NCI-H1436 treated with DMSO at 0.1 percent for 48 hours (cell line): ENCODE results near the gene RCL1.

ENCODE experiments used
- DNase-seq: peaks from one replicate; lab custom pipeline; 2025; lab: John Stamatoyannopoulos, UW

RCL1 gene

DNA sequence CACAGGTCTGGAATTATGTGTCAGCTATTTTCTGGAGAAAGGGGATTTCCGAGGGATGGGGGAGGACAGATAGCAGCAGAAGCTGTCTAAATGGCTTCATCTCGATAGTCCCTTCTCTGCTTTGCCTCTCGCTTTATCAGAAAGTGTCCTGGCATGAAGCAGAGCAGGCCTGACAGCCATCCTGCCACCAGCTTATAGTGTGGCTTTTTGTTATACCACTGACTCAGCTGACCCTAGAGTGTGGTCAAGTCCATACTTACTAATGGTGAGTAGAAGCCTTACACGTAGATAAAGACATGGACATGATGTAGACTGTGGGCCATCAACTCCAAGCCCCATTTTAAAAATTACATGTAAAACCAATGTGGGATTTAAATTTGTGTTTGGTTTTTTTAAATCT, 50.0 kb downstream of the RCL1 start:
- DNase-seq = no peak

DNA sequence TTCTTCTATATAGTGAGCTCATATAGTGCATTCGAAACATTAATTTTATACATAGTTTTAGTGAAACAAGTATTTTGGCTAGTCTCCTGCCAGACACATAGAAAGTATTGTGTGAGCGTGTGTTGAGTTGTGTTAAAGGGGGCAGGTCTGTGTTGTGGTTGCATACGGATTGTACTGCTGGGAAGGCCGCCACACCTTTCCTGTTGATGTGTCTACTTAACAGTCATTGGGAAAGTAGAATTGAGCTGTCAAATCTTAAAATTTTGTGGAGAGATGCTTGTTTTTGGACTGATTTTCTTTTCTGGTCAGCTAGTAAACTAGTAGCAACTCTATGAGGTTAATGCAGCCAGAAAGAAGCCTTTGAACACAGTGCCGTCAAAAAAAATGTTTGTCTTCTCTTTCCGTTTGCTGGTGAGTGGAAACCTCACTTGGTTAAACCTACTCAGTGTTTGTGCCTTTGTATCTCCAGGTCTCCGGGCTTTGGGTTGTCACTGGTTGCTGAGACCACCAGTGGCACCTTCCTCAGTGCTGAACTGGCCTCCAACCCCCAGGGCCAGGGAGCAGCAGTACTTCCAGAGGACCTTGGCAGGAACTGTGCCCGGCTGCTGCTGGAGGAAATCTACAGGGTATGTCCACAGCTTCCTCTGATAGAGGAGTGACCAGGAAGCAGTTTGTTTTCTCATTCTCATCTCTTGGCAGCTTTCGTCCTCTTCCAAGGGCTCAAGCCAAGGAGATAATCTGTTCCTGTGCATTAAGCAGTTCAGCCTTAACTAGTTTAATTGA, 51.5 kb downstream of the RCL1 start:
- no peak for DNase-seq

DNA sequence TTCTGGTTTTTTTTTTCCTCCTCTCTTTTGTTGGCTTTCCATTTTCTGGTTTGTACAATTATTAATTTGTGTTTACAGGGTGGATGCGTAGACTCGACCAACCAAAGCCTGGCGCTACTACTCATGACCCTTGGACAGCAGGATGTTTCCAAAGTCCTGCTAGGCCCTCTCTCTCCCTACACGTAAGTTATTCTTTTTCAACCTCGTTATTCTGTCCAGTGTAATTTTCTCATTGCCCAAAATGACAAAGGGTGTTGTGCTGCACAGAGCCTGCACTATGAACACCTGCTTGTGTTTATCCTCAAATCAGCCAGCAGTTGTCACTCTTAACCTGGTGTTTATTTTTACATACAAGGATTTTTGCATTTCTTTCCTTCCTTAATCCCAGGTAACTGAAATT, 56.6 kb downstream of the RCL1 start:
- DNase-seq = no peak

DNA sequence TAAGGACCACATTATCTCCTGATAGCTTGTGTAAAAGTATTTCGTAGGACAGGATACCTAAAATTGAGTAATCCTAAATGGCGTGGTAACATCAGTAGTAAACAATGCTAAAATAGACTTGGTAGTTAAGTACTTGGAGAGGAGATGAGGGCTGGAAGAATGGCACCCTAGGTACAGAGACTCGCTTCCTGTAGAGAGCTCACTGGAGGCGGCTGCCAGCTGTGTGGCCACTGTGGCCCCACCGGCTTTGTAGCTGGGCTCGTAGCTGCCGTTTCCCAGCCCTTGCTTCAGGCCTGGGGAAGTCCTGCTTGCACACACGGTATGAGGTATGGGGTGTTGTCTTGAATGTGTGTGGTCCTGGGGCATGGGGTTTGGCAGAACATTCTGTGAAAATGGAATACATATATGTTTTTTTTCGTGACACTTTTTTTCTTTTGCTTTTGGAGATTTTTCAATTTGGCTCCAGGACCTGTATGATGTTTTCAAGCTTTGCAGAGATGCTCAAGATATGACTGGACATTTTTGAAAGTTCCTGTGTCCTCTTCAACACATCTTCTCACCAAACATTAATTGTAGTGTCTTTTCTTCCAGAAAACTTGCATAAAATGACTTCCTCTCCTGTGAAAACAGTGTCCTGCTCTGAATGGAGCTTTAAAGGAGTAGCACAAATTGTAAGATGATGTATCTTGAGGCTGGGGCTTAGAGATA, 58.0 kb downstream of the RCL1 start:
- DNase-seq = no peak

DNA sequence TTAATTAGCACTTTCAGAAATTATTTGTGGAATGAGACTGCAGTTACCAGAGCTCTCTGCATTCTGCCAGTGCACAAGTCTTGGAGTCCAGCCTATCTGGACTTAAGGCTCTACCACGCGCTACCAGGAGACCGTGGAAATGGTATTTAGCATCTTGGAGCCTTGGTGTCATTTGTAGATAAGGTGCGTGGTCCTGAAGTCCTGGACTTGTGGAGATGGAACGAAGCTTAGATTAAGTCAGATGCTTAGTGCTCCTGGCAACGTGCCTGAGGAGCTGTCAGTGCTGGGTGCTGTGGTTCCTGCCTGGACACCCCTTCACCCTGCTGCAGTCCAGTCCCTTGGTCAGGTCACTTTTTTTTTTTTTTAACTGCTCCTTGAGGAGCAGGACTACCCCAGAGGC, 59.7 kb downstream of the RCL1 start:
- DNase-seq = no peak

DNA sequence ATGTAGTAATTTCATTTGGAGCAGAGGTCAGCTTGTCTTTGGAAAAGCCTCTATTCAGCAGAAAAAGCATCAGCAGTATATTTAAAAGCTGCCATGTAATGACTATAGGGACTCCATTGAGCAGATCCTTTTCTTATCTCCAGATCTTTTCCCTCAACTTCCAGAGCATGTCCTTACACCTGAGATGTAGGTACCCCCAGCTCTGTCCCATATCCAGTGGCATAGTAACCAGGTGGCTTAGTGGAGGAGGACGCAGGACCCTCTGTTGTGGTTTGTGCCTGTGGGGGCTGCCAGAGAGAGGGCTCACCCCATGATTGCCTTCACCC, 61.5 kb downstream of the RCL1 start:
- DNase-seq = no peak

DNA sequence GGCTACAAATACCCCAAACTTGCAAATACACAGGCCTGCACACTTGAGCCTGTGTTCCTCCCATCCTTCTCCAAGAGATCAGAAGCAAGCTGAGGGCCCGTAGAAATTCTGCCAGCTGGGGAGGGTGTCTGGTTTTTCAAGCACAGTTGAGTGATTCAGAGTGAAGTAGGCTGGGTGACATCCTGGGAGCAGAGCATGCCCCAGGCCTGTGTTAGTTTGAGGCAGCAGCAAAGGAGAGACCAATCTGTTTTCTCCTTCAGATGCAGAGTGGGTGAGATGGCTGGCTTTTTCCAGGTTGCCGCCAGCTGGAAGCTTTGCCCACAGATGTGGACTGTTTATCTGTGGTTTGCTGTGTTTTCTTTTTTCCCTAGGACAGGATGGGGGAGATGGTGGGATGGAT, 63.1 kb downstream of the RCL1 start:
- no peak for DNase-seq

DNA sequence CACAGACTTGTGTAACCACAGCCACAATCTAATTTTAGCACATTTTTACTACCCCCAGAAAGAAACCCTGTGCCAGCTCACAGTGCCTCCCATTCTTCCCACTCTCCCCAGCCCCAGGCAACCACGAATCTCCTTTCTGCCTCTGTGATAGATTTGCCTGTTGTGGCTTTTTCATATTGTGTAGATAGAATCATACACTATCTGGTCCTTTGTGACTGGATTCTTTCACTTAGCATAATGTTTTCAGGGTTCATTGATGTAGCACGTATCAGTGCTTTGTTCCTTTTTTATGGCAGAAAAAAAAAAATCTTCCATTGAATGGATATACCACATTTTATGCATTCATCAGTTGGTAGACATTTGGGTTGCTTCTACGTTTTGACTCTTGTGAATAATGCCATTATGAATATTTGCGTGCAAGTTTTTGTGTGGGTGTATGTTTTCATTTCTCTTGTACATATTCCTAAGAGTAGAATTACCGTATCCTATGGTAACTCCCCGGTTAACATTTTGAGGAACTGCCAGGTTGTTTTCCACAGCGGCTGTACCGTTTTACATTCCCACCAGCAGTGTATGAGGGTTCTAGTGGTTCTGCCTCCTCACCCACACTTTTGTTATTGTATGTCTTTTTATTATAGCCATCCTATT, 64.5 kb downstream of the RCL1 start:
- no peak for DNase-seq

DNA sequence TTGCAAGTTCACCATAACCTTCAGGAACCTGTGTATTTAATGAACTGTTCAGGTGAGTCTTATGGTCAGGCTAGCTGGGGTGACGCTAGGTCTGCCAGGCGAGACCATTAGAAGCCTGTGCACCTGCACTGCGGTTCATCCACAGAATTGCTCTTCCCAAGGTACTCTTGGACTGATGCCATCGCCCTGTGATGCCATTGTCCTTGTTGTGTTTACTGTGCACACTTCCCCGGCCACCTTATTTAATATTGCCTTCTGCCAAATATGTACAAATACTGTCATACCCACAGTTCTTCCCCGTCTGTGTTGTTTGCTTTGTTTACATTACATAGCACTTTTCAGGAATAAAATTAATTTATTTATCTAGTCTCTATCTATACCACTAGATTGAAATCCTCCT, 66.3 kb downstream of the RCL1 start:
- DNase-seq = no peak

DNA sequence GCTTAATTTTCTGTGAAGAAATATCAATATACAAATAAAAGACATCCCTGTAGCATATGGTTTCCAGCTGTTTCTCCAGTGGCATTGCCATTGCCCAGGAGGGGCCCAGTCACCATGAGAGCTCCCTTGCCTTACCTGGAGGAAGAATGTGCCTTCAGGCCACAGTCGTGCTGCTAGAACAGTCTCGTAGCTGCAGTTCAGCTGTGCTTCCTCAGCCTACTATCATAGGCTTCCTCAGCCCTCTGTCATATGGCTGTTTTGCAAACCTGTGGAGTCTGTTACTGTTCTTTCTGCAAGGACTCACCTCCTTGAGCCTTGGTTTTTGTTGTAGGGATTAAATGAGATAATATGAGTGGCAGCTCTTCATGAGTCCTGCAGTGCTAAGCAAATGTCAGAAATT, 67.6 kb downstream of the RCL1 start:
- DNase-seq = no peak

DNA sequence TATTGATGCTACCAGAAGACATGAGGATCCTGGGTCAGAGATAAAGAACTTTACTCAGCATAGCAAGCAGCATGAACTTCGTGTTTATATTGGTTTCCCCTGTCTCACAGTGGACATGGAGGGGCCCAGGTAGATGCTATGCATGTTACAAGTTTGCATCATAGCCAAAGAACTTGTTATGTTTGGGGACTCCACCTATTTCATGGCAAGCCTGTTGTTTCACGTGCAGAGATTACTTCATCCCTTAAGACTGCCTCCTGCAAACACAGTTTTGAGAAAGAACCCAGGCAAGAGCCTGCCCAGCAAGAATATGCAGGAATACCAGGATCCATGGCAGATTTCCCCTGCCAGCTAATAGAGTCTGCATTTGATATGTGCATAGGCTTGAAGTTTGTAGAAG, 68.4 kb downstream of the RCL1 start:
- no peak for DNase-seq

DNA sequence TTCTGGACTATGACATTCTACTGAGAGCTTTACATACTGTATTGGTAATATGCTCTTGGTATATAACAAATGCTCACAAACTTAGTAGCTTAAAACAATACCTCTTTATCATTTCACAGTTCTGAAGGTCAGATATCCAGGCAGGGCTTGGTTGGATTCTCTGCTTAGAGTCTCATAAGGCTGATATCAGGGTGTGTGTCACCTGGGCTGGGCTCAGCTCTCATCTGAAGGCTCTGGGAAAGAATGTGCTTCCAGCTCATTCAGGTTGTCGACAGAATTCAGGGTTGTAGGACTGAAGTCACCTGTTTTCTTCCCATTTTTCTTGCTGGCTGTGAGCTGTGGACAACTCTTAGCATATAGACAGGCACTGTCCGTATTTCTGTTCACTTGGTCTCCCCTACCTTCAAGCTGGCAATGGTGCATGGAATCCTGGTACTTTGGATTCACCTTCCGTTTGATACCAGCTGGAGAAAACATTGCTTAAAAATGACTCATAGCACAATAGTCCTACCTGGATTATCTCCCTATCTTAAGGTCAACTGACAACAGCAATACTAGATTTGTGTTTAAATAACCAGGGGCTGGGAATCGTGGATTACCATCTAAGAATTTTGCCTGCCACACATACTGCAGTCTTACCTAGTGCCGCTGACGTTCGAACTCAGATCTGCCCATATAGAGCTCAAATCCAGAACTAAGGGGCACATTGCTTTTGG, 69.2 kb downstream of the RCL1 start:
- no peak for DNase-seq

DNA sequence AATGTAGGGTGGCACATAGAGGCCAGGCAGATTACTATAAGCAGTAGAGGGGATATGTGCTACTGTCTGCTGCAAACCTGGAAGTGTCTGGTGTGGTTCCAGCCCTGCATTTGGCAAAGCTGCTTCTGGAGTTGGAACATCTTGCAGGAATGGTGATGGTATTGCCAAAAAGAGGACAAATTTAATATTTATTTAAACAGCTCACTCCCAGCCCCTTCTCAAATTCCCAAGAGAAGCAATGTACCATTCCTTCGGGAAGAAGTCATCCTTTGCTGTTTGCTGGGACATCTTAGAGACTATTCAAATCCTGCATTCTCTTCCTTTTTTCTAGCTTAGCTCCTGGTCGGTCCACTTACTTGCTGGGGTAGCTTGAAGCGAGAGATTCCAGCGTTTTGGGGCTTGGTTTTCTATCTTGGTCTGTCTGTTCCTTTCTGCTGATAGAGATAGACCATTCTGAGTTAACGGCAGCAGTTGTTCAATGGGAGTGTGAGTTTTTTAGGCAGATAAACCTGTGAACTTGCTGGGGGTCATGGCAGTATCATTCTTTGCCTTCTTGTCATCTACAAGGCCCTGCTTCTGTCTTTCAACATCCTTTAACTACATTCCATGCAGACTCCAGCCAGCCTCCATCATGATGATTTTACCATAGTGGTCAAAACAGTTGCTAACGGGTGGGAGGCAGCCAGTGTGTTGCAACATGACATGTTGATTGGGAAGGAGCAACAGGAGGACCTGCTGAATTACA, 69.9 kb downstream of the RCL1 start:
- DNase-seq = no peak

DNA sequence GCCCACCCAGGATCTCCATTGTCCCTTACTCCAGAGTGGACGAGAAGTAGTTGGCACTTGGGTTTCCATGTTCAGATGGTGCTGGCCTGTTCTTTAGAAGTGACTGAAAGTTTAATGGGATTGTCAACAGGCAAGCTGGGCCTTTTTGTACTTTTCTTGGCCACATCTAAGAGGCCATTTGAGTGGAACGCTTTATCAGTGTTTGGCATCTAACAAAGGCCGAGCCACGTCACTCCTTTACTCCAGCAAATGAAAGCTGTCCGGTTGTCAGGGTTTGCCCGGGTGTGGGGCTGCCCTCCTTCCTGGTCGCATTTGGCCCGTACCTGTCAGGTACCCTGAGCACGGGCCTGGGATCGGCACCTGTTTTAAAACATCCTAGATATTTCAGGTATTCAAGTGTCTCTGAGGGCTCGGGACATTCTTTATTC, 71.5 kb downstream of the RCL1 start:
- DNase-seq = no peak

DNA sequence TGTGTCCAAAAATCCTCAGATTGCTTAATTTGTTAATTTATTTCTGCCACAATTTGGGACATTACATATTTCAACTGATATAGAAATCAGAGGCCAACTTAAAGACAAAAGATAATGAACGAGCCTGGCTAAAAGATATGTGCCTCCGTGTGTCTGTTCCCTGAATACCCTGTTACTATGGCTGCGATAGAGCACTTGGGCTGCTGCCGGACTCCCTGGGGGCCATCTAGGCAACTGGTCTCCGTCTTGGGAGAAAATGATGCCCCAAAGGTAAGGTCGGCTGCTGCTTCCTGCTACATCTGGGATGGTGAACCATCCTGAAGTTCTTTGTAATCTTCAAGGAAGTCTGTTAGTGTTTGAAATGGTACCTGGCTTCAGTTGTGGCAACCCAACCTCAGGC, 72.0 kb downstream of the RCL1 start:
- no peak for DNase-seq

DNA sequence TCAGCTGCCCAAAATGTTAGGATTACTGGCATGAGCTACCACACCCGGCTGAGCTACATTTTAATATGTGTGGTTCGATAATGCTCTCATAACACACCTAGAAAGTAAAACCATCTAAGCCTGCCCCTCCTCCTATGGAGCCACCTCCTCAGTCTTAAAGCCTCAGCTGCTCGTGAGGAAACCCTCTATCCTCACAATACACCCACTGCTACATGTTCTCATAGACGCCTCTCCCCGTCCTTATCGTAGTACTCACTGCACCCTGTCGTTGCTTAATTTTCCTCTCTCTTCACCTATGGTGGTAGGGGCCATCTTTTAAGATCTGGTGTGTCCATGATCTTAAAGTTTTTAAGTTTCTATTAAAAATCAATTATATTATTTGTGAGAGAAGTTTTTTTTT, 72.9 kb downstream of the RCL1 start:
- DNase-seq = no peak

DNA sequence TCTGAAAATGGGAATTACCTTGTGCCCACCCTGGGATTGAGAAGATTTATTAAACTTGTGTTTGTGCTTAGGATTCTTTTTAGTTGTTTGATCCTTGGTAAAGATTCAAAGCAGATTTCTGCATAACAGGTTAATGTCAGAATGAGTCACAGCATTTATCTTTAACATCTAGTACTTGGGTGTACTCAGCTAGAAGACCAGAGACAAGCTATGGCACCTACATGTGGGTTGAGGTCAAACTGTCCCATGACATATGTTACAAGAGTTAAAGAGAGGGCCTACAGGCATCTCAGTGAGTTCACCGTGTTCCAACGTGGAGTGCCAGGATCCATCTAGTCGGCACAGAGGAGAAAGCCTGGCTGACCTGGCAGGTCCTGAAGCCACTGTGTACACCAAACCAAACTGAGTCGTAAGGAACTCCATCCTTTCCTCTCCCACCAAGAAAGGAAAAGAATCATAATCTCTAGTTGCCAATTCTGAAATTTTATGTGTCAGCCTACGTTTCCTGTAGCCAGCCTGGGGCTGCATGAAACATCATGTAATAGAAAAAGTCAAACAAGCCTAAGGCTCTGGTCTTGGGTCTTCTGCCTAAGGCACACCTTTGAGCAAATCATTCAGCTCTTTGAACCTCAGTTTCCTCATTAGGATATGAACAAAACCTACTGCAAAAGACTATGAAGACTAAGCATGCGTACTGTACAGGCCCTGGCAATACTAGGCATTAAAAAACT, 73.7 kb downstream of the RCL1 start:
- DNase-seq = no peak

DNA sequence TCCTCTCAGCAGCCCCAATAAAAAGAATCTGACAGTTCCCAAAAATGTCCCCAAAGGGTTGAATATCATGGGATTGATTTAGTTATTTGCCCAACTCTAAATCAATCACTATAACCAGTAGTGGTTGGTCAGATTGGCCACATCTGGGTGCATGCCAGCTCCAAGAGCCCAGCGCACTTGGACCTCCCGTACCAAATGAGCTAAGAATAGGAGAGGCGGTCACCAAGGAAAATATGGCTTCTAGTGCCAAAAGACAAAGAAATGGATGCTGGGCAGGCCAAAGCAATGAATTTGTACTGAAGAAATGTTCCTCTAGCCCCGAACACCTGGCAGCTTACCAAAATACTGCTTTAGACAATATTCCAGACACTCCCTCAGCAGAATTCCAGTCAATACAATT, 80.3 kb downstream of the RCL1 start:
- DNase-seq = no peak

DNA sequence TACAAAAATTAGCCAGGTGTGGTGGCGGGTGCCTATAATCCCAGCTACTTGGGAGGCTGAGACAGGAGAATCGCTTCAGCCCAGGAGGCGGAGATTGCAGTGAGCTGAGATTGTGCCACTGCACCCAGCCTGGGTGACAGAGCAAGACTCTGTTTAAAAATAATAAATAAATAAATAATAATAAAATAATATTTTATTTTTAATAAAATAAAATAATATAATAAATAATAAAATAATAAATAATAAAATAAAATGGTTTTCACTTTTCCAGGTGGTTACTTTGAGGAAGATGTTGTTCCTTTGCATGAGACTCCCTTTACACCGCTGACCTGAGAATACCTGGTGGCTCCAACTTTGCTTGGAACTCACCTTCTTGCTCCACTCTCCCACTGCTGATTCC, 82.8 kb downstream of the RCL1 start:
- no peak for DNase-seq

DNA sequence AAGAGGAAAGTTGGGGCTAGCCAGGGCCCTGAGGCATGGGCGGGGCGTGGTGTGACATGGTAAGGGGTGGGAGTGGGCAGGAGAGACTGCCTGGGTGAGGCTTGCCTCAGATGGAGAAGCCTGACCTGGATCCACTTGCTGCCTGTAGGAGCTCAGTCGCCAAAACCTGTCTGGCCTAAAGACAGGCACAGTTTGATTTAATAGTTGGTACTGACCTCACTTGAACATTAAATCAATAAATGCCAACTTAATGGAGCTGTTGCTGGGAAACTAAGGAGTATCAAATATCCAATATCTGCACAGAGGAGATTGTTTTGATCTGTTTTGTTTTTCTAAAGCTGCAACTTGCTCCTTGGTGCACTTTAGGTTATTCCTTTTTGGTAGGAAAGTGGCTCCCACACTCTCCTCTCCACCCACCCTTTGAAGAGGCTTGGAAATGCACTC, 86.4 kb downstream of the RCL1 start:
- no peak for DNase-seq

DNA sequence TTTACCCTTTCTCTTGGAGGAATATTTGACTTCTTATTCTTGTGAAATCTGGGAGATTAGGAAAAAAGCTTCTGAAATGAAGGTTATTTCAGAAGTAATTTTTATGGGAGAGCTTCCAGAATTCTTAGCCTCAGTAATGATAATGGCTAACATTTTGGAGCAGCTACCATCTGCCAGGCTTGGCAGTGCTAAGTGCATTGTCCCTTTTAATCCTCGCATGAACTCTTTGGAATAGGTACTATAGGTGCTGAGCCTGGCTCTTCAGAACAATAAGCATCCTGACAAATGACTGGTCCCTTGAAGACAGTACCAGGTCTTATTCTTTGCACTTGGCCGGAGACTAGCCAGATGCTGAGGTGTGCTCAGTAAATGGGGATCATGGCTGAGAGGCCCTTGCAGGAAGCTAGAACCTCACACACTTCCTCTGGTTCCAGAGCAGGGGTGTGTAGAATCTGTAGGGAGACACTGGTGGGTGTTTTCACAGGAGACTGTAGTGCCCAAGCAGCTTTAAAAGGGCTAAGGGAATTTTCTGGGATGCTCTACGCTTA, 90.7 kb downstream of the RCL1 start:
- no peak for DNase-seq
